GM12878 (cell line): Measurements from ENCODE around the gene DOC2B.

Experiments
- BHLHE40 ChIP-seq, 2 experiments: fragments of 450-650 bp in 1 of 2; IDR thresholded peaks; 2 replicates each; pipeline ENCODE4 v1.6.1; 2011 to 2017; ENCODE audit warnings: low read depth in 2 of 2, borderline replicate concordance in 1 of 2, improper control_type of control experiment in 1 of 2, low read length in 1 of 2, mild to moderate bottlenecking in 1 of 2
- E4F1 ChIP-seq: fragments of 450-650 bp; IDR thresholded peaks from 2 replicates; pipeline ENCODE4 v1.6.1; 2018; ENCODE audit warnings: borderline replicate concordance, mild to moderate bottlenecking; ENCODE audit not compliant: partially characterized antibody
- IRF3 ChIP-seq: fragments of 450-650 bp; IDR thresholded peaks from 2 replicates; pipeline ENCODE4 v1.6.1; 2014; ENCODE audit warnings: mild to moderate bottlenecking
- KDM1A ChIP-seq: fragments of 200-600 bp; sonication (generic); IDR thresholded peaks from 2 replicates; pipeline ENCODE4 v1.6.1; 2016; ENCODE audit warnings: borderline replicate concordance
- MTA3 ChIP-seq: IDR thresholded peaks from 2 replicates; pipeline ENCODE4 v1.6.1; 2012; ENCODE audit warnings: low read length, inconsistent platforms, borderline replicate concordance
- MXI1 ChIP-seq: fragments of 150-350 bp; IDR thresholded peaks from 2 replicates; pipeline ENCODE4 v1.6.1; 2011; ENCODE audit warnings: low read depth, mild to moderate bottlenecking, inconsistent platforms, low read length, improper control_type of control experiment
- SP1 ChIP-seq: IDR thresholded peaks from one replicate; pipeline ENCODE4 v1.6.1; 2011; ENCODE audit warnings: low read depth, low read length
- TF ChIP-seq, protein P1 (sequence below): IDR thresholded peaks from 2 replicates; pipeline ENCODE4 v1.6.1; 2011; ENCODE audit warnings: mild to moderate bottlenecking, low read depth, low read length, moderate library complexity; ENCODE audit not compliant: insufficient replicate concordance
- TF ChIP-seq, protein P2 (sequence below), 3 experiments: IDR thresholded peaks in 2 of 3; conservative IDR thresholded peaks in 1 of 3; 2 replicates each; pipeline ENCODE4 v1.5.1; 2011; ENCODE audit warnings: low read depth in 3 of 3, low read length in 3 of 3, mild to moderate bottlenecking in 3 of 3, control low read depth in 2 of 3, moderate library complexity in 2 of 3, inconsistent platforms in 1 of 3, mixed read lengths in 1 of 3; ENCODE audit not compliant: control insufficient read depth in 2 of 3, insufficient read depth in 1 of 3; ENCODE audit errors: extremely low read depth in 1 of 3
- TF ChIP-seq, protein P3 (sequence below): fragments of 450-650 bp; formaldehyde crosslinking; IDR thresholded peaks from 2 replicates; pipeline ENCODE4 v1.4.0; 2022; ENCODE audit warnings: mild to moderate bottlenecking, moderate library complexity

DNA sequence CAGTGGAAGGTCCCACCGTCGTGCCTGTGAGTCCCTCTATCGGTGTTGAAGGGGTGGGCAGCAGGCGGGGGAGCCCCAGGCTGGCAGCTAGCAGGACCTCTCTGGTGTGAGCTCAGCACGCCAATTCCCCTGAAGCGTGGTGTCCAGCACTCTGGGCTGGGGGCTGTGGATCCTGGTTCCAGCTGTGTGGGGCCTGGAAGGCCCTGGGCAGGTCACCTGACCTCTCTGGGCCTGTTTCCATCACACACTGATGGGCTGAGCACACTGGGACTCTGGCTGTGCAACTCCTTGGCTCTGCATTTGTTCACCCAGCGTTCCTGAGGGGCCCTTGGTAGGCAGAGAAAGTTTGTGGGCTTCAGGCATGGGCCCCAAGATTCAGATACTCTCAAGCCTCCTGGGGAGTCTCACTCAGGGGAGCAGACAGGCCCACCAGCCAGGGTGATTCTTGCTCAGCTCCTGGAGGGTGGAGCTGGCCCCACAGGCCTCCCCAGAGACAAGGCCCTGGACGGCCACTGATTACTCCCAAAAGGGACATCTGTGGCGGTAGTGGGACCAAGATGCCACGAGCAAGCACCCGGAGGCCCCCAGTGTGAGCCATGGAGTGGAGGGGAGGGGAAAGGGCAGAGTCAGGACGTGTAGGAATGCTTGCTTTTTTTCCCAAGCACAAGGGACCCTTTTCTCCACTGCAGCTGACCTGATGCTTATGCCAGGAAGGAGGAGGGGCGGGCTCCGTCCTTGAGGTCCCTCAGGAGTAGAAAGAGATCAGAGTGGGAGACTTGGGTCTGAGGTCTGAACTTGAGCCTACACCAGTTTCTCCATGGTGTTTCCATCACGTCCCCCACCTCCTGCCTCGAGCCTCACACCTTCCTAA, 35.5 kb downstream of the DOC2B start:
- TF ChIP-seq SP1 (no peak), MTA3 (no peak), E4F1 (no peak), MXI1 (no peak), KDM1A (no peak), IRF3 (no peak), BHLHE40 (IDR thresholded peaks at IDR 0.05; ENCODE audit: borderline replicate concordance in 1 of 2, low read depth in 2 of 2, low read length in 1 of 2) (no peak)
- TF ChIP-seq, protein P1, sequence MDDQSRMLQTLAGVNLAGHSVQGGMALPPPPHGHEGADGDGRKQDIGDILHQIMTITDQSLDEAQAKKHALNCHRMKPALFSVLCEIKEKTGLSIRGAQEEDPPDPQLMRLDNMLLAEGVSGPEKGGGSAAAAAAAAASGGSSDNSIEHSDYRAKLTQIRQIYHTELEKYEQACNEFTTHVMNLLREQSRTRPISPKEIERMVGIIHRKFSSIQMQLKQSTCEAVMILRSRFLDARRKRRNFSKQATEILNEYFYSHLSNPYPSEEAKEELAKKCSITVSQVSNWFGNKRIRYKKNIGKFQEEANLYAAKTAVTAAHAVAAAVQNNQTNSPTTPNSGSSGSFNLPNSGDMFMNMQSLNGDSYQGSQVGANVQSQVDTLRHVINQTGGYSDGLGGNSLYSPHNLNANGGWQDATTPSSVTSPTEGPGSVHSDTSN, result no peak
- TF ChIP-seq, protein P2, sequence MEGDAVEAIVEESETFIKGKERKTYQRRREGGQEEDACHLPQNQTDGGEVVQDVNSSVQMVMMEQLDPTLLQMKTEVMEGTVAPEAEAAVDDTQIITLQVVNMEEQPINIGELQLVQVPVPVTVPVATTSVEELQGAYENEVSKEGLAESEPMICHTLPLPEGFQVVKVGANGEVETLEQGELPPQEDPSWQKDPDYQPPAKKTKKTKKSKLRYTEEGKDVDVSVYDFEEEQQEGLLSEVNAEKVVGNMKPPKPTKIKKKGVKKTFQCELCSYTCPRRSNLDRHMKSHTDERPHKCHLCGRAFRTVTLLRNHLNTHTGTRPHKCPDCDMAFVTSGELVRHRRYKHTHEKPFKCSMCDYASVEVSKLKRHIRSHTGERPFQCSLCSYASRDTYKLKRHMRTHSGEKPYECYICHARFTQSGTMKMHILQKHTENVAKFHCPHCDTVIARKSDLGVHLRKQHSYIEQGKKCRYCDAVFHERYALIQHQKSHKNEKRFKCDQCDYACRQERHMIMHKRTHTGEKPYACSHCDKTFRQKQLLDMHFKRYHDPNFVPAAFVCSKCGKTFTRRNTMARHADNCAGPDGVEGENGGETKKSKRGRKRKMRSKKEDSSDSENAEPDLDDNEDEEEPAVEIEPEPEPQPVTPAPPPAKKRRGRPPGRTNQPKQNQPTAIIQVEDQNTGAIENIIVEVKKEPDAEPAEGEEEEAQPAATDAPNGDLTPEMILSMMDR (IDR thresholded peaks at IDR 0.05 in 2 of 3, conservative IDR thresholded peaks at IDR 0.05 in 1 of 3; ENCODE audit: control insufficient read depth in 2 of 3, extremely low read depth in 1 of 3, insufficient read depth in 1 of 3, low read depth in 3 of 3, low read length in 3 of 3), result no peak
- TF ChIP-seq, protein P3, sequence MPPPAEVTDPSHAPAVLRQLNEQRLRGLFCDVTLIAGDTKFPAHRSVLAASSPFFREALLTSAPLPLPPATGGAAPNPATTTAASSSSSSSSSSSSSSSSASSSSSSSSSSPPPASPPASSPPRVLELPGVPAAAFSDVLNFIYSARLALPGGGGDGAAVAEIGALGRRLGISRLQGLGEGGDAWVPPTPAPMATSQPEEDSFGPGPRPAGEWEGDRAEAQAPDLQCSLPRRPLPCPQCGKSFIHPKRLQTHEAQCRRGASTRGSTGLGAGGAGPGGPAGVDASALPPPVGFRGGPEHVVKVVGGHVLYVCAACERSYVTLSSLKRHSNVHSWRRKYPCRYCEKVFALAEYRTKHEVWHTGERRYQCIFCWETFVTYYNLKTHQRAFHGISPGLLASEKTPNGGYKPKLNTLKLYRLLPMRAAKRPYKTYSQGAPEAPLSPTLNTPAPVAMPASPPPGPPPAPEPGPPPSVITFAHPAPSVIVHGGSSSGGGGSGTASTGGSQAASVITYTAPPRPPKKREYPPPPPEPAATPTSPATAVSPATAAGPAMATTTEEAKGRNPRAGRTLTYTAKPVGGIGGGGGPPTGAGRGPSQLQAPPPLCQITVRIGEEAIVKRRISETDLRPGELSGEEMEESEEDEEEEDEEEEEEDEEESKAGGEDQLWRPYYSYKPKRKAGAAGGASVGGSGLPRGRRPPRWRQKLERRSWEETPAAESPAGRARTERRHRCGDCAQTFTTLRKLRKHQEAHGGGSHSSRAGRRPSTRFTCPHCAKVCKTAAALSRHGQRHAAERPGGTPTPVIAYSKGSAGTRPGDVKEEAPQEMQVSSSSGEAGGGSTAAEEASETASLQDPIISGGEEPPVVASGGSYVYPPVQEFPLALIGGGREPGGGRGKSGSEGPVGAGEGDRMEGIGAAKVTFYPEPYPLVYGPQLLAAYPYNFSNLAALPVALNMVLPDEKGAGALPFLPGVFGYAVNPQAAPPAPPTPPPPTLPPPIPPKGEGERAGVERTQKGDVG (CRISPR knock-in tag), result no peak
